Measurements from ENCODE around the gene RHBG.

DNA sequence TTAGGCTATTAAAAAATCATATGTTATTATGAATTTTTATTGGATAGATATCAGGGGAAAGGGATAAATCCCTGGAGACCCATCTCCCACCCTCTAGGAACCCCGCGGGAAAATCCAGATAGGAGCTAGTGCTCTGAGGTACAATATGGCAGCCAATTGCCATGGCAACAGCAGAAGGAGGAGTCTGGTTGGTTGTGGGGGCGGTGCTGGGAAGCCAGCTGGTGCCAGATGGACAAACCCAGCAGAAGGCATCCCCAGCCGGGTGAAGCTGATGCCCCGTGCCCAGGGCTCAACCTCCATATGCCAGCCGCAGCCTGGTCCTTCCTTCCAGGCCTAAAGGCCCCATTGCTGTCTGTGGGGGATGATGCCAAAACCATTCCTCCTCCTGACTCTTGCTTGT is 38.3 kb downstream of the RHBG start:
- TF ChIP-seq, protein P1, sequence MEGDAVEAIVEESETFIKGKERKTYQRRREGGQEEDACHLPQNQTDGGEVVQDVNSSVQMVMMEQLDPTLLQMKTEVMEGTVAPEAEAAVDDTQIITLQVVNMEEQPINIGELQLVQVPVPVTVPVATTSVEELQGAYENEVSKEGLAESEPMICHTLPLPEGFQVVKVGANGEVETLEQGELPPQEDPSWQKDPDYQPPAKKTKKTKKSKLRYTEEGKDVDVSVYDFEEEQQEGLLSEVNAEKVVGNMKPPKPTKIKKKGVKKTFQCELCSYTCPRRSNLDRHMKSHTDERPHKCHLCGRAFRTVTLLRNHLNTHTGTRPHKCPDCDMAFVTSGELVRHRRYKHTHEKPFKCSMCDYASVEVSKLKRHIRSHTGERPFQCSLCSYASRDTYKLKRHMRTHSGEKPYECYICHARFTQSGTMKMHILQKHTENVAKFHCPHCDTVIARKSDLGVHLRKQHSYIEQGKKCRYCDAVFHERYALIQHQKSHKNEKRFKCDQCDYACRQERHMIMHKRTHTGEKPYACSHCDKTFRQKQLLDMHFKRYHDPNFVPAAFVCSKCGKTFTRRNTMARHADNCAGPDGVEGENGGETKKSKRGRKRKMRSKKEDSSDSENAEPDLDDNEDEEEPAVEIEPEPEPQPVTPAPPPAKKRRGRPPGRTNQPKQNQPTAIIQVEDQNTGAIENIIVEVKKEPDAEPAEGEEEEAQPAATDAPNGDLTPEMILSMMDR (conservative IDR thresholded peaks at IDR 0.05) = no peak
- no peak for TF ChIP-seq EZH2 (IDR thresholded peaks at IDR 0.05; ENCODE audit: low read depth)
